Right lung (tissue), 5 donors: ENCODE measurements around the gene RAB44. TPM values are rescaled to one million over a fixed set of nuclear protein-coding genes. Genes with fewer than 3 reads are reported as not detected.
"Not testable (repeated sequence)": the region's sequence is repeated elsewhere in the genome, so short reads cannot be mapped to it uniquely, and the experiment has no call there.

Source experiments
- DNase-seq, 2 donors: peaks; one replicate each; pipeline ENCODE4 v3.0.0-alpha.2; 2013
- polyA plus RNA-seq, 5 donors: library from polyadenylated mRNA; unstranded; fragments of 120-200 nt; gene quantifications; one replicate each; pipeline versions ENCODE4 v1.2.1 to v1.2.3, GENCODE V29; 2013; ENCODE audit warnings: inconsistent platforms in 1 of 5, low replicate concordance in 1 of 5; ENCODE audit not compliant: insufficient read length in 5 of 5, insufficient read depth in 1 of 5

The RAB44 gene
- polyA plus RNA-seq, 5 donors = 0.09 to 0.17 (median 0.12) TPM

DNA sequence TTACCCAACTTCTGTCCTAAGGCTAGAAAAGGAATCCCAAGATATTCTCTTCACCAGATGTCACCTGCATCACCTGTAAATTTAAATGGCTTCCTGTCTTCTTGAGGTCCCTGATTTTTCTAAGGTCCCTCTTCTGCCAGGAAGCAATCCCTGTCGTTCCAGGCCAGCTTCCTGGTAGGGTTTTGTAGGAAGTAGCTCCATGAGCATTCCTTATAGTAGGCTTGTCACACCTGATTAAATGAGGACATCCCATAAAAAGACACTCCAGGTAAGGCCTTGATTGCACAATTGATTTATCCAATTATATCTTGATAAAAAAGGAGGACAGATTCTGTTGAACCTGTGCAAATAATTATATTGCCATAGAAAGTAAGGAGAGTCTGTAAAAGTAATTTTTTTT, 8.7 kb downstream of the RAB44 start:
- no peak for DNase-seq

DNA sequence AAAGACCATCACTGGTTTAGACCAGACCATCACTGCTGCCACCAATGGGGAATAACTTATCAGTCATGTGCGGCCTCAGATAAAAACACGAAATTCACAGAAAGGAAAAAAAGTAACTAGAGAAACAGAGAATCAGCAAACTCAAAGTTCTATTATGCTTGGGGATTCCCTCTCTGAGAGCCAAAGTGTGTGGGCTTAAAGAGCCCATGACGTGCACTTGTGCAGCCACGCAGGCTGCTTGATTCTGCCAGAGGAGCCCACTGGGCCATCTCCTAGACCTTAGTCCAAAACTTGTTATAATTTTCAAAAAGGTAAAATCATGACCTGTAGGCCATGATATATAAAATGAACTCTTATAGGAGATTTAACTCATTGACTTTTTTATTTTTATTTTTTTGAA, 15.2 kb downstream of the RAB44 start:
- no peak for DNase-seq

DNA sequence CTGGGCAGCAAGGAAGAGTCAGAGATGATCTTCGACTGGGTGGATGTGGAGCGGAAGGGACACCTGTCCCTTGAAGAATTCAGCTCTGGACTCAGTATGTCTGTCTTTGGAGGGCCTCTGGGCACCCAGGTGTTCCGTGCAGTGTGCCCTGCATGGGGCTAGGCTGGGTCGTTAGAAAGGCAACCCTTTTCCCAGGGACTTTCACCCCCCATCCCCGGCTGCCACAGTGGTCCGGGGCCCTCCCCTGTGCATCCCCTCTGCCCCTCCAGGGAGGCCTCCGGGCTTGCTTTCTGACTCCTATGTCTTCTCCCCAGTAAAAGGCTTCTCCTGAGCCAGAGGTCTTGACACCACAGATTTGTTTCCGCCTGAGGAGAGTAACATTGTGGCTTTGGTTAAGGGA, 16.2 kb downstream of the RAB44 start:
- no peak for DNase-seq

DNA sequence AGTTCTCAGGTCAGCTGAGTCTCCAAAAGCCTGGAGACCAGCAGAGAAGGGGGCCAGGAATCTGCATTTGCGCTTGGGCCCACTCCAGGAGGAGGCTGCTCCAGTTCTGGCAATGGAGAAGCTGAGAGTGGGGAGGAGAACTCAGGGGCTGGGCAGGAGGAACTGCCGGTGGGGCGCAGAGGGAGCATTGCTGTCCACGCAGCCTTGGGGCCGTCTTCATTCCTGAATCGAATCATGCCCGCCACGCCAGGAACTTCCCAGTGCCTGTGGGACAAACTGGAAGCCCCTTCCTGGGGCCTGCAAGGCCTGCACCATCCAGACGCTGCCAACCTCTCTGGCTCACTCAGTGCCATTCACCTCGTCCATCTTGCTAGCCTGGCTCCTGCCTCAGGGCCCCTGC, 16.9 kb downstream of the RAB44 start:
- no peak for DNase-seq

DNA sequence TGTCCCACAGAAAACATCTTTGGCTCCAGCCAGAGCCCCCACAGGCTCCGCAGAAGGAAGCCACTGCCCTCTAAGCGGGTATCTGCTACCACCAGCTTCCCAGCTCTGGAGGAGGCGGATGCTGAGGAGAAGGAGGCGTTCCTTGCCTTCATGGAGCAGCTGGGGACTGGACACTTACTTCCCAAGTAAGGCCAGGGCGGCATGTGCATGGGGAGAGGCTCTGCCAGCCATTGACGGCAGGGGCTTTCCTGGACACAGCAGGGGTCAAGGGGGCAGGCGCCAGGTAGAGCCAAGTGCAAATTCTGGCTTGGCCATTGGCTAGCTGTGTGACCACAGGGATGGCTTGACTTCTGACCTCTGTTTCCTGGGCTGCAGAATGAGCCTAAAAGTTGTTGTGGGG, 17.8 kb downstream of the RAB44 start:
- no peak for DNase-seq

DNA sequence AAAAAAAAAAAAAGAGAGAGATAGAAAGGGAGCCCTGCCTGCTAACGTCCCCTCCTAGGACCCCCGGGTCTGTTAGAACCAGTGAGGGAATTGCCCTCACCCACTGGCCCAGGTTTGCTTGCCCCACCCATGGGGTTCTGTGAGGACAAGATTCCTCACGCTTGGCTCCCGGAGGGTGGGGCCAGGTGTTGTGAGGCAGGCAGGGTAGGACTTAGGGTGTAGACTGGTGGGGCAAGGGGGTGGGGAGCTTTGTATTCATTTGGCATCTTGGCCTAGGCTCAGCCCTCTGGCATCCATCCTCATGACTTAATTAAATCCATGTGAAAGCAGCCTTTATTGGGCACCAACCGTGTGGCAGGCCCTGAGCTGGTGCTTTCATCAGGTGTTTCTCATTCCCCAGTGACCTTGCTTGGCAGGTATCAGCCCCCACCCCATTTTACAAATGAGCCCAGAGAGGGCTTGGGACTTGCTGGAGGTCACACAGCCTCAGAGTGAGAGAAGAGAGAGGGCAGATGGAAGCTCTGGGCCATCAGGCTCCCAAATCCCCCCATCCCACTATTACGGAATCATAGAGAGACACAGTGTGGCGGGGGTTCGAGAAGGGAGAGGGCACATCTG, 19.0 kb downstream of the RAB44 start:
- no peak for DNase-seq

DNA sequence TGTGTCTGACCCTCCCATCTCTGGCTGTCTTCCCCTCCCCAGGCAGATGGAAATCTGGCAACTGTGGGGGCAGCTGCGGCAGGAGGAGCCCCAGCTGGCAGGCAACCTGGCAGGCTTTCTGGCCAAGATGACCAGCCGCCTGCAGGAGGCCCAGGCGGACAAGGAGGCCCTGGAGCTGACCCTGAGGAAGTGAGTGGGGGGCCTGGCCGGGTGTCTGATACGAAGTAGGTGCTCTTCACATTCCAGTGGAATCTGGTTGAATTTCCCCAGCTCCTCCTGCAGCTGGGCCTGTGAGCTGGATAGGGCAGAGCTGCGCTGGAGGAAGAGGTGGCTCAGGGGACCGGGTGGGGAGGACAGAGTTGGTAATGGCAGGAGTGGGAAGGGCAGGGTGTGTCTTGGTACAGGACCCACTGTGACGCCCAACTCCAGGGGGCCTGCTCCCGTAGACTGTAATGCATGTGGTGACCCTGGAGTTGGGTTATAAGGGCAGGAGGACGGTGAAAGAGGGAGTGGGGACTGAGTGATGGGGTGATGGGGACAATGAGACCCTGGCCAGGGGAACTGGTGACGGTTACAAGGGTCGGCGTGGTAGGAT, 19.7 kb downstream of the RAB44 start:
- DNase-seq = no peak

DNA sequence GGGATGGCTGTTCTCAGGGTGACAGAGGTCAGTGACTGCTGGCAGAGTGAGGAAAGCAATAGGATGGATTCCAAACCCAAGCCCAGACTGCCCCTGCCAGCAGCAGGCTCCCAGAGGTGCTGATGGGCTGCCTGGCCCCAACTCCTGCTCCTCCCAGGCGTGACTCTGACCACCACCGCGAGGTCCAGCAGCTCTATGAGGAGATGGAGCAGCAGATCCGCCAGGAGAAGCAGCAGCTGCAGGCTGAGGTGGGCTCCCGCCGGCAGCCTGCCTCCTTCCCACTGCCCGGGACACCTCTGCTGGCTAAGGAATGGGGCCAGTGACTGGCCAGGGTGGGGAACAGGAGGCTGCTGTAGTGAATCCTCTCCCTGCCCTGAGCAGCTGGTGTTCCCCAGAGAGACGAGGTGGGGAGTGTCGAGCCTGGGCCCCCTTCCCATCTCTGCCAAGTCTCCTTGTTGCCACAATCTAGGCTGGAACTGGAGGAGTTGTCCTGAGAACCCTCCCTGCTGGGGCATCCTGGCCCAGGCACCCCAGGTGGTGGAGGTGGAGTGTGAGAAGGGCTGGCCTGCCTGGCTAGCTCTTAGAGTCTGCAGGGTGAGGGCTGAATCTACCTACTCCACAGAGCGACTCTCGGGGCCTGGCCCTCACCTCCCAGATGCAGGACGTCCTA, 20.4 kb downstream of the RAB44 start:
- DNase-seq = no peak

DNA sequence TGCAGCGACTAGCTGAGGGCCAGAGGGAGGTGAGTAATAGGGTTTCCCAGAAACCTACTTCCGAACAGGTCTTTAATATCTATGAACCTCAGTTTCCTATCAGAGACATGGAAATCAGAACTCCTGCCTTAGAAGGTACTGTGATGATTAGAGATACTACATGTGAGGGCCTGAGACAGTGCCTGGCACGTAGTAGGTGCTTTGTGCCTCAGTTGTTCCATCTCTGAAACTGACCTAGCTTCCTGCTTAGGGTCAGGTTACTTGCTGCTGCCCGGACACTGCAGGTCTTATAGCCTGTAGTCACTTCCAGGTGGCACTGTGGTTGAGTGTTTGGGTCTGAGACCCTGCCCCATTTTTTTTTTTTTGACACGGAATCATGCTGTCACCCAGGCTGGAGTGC, 20.9 kb downstream of the RAB44 start:
- DNase-seq = no peak

DNA sequence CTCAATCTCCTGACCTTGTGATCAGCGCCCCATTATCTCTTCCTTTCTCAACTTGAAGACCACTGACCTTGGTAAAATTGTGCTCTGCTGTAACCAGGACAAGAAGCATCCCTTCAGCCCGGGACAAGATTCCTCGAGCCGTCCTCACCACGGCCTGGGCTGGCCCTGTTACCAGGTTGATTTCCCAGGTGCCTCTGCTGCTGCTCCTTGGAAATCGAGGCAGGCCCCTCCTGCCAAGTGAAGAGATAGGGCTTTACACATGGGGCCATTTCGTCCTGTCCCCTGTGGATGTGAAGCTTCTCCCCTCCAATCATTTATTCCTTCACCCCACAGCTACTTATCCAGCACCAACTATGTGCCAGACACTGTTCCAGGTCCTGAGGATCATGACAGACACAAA, 21.5 kb downstream of the RAB44 start:
- no peak for DNase-seq

DNA sequence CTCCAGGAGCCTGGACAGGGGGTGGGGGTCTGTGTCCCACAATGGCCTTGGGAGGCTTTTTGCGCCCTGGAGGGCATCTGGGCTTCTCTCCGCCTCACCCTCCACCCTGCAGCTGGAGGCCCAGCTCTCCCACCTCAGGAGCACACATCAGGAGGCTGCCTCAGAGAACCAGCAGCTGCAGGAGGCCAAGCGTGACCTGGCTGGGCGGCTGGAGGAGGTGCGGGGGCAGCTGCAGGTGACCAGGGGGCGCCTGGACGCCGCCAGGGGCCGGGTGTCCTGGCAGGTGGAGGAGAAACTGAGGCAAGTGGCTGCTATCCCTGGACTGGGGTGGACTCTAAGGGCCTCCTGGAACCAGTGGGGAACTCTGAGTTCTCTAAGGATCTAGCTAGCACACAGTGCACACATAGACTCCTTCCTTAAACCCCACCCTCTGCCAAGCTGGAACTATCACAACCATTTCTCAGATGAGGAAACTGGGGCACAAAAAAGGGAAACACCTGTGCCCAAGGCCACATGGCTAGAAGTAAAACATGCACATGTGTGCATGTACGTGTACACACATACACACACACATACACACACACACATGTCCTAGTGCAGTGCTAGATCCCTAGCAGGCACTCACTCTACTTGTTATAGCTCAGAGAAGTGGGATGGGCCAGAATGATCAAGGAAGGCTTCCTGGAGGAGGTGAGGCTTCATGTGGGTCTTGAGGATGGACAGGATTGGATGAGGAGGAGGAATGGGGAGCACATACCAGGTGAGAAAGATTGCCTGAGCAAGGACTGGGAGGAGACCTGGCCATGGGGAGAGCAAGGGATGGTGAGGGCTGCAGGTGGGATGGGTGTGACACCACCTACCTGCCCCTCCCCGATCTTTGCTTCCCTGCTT, 22.9 kb downstream of the RAB44 start:
- DNase-seq = no peak

DNA sequence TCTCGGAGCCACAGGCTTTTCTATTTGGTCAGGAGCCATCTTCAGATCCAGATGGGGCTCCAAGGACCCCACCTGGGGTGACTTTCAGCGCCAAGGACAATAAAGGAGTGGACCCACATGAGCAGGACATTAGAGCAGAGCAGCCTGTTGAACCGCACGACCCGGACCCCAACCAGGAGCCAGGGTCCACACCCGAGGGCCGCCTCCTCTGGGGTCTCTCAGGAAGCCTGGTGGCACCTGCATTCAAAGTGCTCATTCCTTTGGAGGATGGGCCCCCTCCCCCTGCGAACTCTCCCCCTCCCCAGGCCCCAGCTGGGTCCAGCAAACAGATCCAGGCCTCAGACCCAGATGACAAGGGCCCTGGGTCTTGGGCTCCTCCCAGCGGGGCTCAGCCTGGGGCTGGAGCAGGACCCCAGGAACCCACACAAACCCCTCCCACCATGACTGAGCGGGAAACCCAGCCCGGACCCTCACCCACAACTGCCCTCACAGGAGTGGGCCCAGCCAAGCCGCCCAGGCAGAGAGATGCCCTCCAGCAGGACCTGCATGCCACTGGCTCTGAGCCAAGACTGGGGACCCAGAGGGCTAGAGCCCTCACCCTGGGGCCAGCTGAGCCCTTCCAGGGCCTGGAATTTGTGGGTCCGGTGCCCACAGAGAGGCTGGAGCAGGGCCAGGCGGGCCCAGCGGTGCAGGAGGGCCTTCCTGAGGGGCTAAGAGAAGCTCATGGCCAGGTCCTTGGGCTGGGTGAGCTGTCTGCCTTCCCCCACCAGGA, 23.9 kb downstream of the RAB44 start:
- no peak for DNase-seq

DNA sequence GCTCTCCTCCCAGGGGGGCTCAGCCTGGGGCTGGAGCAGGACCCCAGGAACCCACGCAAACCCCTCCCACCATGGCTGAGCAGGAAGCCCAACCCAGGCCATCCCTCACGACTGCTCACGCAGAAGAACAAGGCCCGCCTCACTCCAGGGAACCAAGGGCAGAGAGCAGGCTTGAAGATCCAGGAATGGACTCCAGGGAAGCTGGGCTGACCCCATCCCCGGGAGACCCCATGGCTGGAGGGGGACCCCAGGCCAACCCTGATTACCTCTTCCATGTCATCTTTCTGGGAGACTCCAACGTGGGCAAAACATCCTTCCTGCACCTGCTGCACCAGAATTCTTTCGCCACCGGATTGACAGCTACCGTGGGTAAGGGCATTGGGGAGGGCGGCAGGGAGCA, 24.7 kb downstream of the RAB44 start:
- DNase-seq = no peak

DNA sequence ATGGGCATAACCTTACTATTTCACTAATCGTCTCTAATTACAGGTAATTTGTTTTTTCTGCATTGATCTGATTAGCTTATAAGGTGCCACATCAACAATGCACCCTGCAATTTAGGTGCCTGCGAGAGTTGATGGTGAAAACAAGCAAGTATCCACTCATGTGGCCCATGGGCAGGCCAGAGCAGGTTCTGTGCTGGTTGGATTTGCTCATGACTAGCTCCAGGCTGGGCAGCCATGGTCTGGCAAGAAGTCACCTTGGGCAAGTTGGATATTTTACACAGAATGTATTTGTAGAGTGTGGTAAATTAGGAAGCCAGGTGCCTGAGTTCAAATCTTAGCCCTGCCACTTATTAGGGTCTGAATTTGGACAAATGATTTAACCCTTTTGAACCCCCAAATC, 25.3 kb downstream of the RAB44 start:
- DNase-seq = no peak

DNA sequence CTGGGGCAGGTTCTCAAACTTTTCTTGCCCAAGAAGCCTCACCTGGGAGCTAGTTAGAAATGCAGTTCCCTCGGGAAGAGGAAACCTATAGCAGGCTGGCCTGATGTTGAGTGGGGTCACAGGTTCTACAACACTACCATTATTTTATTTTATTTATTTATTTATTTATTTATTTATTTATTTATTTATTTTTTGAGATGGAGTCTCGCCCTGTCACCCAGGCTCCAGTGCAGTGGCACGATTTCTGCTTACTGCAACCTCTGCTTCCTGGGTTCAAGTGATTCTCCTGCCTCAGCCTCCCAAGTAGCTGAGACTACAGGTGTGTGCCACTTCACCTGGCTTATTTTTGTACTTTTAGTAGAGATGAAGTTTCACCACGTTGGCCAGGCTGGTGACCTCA, 26.4 kb downstream of the RAB44 start:
- DNase-seq = not testable (repeated sequence)

DNA sequence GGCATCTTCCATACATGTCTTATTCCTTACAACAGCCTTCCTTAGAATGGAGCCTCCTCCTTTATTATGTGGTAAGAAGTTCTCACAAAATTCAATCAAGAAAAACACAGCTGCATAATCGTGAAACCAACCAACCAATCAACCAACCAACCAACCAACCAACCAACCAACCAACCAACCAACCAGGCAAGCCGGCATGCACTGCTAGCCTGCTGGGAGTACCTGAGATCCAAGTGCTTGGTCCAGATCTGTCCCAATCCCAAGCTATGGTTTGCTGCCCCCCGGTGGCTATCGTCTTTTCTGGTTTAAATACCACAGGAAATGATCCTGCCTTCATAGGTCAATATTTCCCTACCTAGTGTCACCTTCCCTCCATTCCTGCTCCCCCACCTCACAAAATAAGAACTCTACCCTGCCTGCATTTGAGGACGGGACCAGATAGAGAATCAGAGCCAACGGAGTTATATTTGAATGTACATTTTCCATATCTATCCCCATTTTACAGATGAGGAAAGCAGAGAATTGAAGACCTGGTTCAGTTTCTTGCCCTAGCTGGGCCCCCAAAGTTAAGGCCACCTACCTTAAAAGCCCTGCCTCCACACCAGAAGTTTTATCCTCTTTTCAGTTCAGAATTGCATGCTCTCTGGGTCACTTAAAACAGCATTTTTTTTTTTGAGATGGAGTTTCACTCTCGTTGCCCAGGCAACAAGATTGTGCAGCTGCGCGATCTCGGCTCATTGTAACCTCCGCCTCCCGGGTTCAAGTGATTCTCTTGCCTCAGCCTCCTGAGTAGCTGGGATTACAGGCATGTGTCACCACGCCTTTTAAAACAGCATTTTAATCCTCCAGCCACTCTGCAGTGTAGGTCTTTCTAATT, 27.1 kb downstream of the RAB44 start:
- peak in 1 of 2 donors; percentile 15 for DNase-seq

DNA sequence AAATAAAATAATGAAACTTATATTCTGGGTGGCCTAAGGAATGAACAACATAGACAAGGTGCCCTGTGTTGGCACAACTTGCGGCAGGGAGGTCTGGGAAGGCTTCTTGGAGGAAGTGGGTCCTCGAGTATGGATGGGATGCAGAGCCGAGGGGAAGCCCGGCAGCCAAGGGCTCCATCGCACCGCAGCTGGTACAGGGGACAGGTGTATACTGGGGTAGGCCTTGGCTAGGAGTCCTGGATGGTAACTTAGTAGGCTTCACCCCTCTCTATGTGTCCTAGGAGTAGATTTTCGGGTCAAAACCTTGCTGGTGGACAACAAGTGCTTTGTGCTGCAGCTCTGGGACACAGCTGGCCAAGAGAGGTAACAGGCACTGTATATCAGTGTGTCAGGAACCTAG, 28.0 kb downstream of the RAB44 start:
- DNase-seq = no peak

DNA sequence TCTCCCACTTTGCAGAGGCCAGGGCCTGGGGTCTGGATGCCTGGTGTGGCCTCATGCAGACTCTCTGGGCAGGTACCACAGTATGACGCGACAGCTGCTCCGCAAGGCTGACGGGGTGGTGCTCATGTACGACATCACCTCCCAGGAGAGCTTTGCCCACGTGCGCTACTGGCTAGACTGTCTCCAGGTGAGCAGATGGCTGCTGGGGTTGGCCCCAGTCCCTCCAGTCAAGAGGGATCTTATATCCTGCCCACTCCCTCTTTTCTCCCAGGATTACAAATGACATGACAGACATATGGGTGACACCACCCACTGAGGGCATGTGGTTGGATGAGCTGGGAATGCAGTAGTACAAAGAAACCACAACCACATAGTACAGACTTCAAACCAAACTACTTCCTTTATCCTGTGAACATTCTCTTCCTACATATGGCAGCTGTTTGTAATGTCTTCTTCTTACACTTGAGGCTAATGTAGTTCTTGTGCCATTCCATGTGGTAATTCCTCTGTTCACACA, 29.9 kb downstream of the RAB44 start:
- DNase-seq = no peak

DNA sequence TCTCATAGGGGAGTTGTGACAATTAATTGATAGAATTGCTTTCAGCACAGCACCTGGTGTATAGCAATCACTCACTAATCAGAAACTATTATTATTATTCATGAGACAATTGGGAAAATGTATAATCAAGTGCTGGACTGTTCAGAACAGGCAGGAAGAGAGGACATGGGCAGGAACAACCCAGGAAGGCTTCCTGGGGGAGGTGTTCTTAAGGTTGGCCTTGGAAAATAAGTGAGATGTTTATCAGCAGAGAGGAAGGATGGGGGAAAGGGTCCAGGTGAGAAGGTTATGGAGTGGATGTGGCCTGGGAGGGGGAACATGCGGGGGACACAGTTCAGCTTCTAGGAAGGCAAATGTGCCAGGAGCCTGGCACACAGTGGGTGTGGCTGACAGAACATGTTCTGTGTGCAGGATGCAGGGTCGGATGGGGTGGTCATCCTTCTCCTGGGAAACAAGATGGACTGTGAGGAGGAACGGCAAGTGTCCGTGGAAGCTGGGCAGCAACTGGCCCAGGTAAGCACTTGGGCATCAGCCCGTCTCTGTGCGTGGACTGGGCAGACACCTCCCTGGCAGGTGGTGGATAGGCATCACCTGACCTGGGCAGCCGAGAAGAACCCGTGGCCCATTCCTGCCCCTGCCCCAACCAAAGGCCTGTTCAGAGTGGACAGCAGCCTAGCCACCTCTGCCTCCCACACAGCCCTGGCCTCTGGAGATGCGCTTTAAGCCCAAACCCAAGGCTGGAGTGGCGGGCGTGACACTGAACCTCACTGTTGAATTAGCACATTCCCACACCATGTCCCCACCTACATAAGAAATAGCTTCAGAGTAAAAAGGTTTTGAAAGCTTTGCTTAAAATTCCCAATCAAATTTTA, 30.9 kb downstream of the RAB44 start:
- DNase-seq = no peak

DNA sequence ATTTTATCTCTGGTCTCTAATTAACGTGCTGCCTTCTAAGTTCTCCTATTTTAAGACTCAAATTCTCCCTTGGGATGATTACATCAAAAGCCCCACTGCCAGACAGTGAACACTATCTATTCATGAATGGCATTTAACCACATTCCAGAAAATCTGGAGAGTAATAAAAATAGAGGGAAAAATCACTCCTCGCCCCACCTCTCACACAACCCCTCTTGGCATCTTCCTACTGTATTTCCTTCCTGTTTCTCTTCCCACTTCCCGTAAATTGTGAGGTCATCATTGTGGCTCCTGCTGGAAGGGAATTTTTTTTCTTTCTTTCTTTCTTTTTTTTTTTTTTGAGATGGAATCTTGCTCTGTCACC, 31.5 kb downstream of the RAB44 start:
- DNase-seq = no peak
